Epithelial cell of proximal tubule (primary cell): ENCODE measurements around the gene FAM3A. TPM values are rescaled to one million over a fixed set of nuclear protein-coding genes. Genes with fewer than 3 reads are reported as not detected.
A peak's percentile ranks its signal among the peaks of the same experiment; 100 is the strongest.
"Not testable (repeated sequence)": the region's sequence is repeated elsewhere in the genome, so short reads cannot be mapped to it uniquely, and the experiment has no call there.

Source experiments
- DNase-seq: peaks from one replicate; pipeline ENCODE4 v3.0.0-alpha.2; 2011; ENCODE audit warnings: low read depth
- H3K4me3 ChIP-seq: 2 replicates; pipeline ENCODE4 v1.5.1; 2011; ENCODE audit warnings: low read depth, mild to moderate bottlenecking, low read length
- CTCF ChIP-seq: conservative IDR thresholded peaks from 2 replicates; pipeline ENCODE4 v1.5.1; 2012; ENCODE audit warnings: low read depth, mild to moderate bottlenecking, low read length
- total RNA-seq: library from RNA; depleted of rRNA; stranded (reverse); fragments of >200 nt; gene quantifications from 2 replicates; pipeline ENCODE4 v1.2.3, GENCODE V29; 2015

Gene FAM3A
- total RNA-seq, 1 donor from 2014 or later, result 24.8 TPM

GRCh38 chrX:154546354-154547244 is 30.6 kb upstream of the FAM3A start, which contains the start of gene G6PD:
Gene G6PD (minus strand): TSS chrX:154546846. CDS start chrX:154546155, 691 bp downstream.
- H3K4me3 ChIP-seq, result peak within 1 kb of the TSS; percentile 84
- DNase-seq, result no peak
- no peak for TF ChIP-seq CTCF

GRCh38 chrX:154545673-154546274 is 29.7 kb upstream of the FAM3A start:
- peak overlapping the region; percentile 84 for H3K4me3 ChIP-seq
- no peak for TF ChIP-seq CTCF
- DNase-seq, result no peak

GRCh38 chrX:154542723-154543424 is 26.8 kb upstream of the FAM3A start:
- DNase-seq, result no peak
- no peak overlapping the region for H3K4me3 ChIP-seq
- TF ChIP-seq CTCF, result no peak

- DNase-seq, result no peak
- no peak for TF ChIP-seq CTCF
- no peak overlapping the region for H3K4me3 ChIP-seq
Observed at GRCh38 chrX:154541896-154542722, 26.1 kb upstream of the FAM3A start.

- no peak for TF ChIP-seq CTCF
- no peak for DNase-seq
- no peak overlapping the region for H3K4me3 ChIP-seq
Observed at GRCh38 chrX:154541589-154541895, 25.5 kb upstream of the FAM3A start.

- no peak overlapping the region for H3K4me3 ChIP-seq
- DNase-seq, result no peak
Observed at GRCh38 chrX:154540897-154541535, 25.0 kb upstream of the FAM3A start.

GRCh38 chrX:154540365-154540764 is 24.3 kb upstream of the FAM3A start:
- H3K4me3 ChIP-seq, DNase-seq: not testable (repeated sequence)

More at GRCh38 chrX:154540897-154541535, 25.0 kb upstream of the FAM3A start:
- no peak for TF ChIP-seq CTCF
